Kidney (tissue), 14 donors: ENCODE measurements around the gene ITCH. TPM values are rescaled to one million over a fixed set of nuclear protein-coding genes. Genes with fewer than 3 reads are reported as not detected.

Experiments used
- DNase-seq, 5 donors: peaks; one replicate each; pipeline ENCODE4 v3.0.0-alpha.2; 2013 to 2020
- FAIRE-seq: peaks from 2 replicates; lab custom pipeline; 2012; peaks lifted over from hg19 to GRCh38; lab: Jason Lieb, UNC
- H3K27ac ChIP-seq, 2 donors: one replicate each; pipeline ENCODE4 v1.7.0; 2013; ENCODE audit warnings: low read depth in 2 of 2, low read length in 2 of 2, inconsistent platforms in 1 of 2
- H3K27me3 ChIP-seq: one replicate; pipeline ENCODE4 v1.7.1; 2013; ENCODE audit warnings: low read length, inconsistent platforms; ENCODE audit not compliant: control insufficient read depth, insufficient read depth
- H3K36me3 ChIP-seq, 3 donors: one replicate each; pipeline versions ENCODE4 v1.7.0 to v1.7.1; 2013; ENCODE audit warnings: low read length in 3 of 3, control low read depth in 1 of 3, inconsistent platforms in 1 of 3; ENCODE audit not compliant: insufficient read depth in 3 of 3, control insufficient read depth in 2 of 3
- H3K4me1 ChIP-seq, 3 donors: one replicate each; pipeline versions ENCODE4 v1.7.0 to v1.7.1; 2013; ENCODE audit warnings: low read length in 3 of 3, inconsistent platforms in 1 of 3, low read depth in 1 of 3; ENCODE audit not compliant: control insufficient read depth in 2 of 3, insufficient read depth in 2 of 3
- H3K4me3 ChIP-seq, 3 donors: one replicate each; pipeline versions ENCODE4 v1.7.0 to v1.8.1; 2013; ENCODE audit warnings: low read length in 3 of 3, control low read depth in 1 of 3, inconsistent platforms in 1 of 3
- H3K9ac ChIP-seq, 3 donors: one replicate each; pipeline versions ENCODE4 v1.7.0 to v1.7.1; 2013; ENCODE audit warnings: low read length in 3 of 3, control low read depth in 1 of 3, inconsistent platforms in 1 of 3
- H3K9me3 ChIP-seq, 3 donors: one replicate each; pipeline versions ENCODE4 v1.7.0 to v1.7.1; 2013; ENCODE audit warnings: low read length in 3 of 3, control low read depth in 1 of 3, inconsistent platforms in 1 of 3; ENCODE audit not compliant: control insufficient read depth in 2 of 3, insufficient read depth in 1 of 3
- CTCF ChIP-seq: IDR thresholded peaks from 3 replicates; pipeline ENCODE4 v1.5.1; 2012; ENCODE audit warnings: mild to moderate bottlenecking, moderate library complexity, borderline replicate concordance; ENCODE audit not compliant: insufficient read depth; ENCODE audit errors: extremely low read depth
- intact Hi-C: fragments of 100-400 bp; cut with DNase I; formaldehyde crosslinking; loops from one replicate; pipeline ENCODE4 v1.11.1; 2022
- polyA plus RNA-seq: library from polyadenylated mRNA; stranded (reverse); fragments of 350-450 nt; fragmentation: Illumina TruSeq; extraction: RNeasy Lipid Tissue Mini Kit (QIAGEN cat#74804); gene quantifications from one replicate; pipeline ENCODE4 v1.2.3, GENCODE V29; 2014; ENCODE audit warnings: low read depth, low replicate concordance; ENCODE audit not compliant: insufficient read depth
- total RNA-seq: library from RNA; stranded (reverse); fragmentation: NEBNext Ultra II Directional; extraction: Animal tissue kit (Norgen Biotek cat#: 25700); gene quantifications from one replicate; pipeline ENCODE4 v1.2.1, GENCODE V29; 2021
- donor health status: control.
- donor health status: control.
- donor health status: control.
- donor health status: control.
- donor health status: control.
- donor health status: DM: yes; HTN: yes; CAD: no.
- donor health status: Normal renal cell carcinoma (clear cell type).

Gene ITCH
- total and polyA plus RNA-seq, 2 donors from 2014 or later = 10.1 to 63.1 TPM

- H3K4me3 ChIP-seq = peak within 1 kb of the TSS; percentile 75 to 90 (median 86)
- DNase-seq (peak; percentile 90 to 98 (median 94)), FAIRE-seq (no peak)
- H3K36me3 ChIP-seq = no peaks in the 10 kb centered on the region
- intact Hi-C loops = no loop called here
- H3K27ac ChIP-seq = peak within 1 kb of the TSS; percentile 86 to 89
- no peaks in the 10 kb centered on the region for H3K9me3 ChIP-seq
- no peaks in the 10 kb centered on the region for H3K27me3 ChIP-seq
- H3K4me1 ChIP-seq = peaks cover 0 to 5% (median 0%) of the 10 kb centered on the region in 3 donors
- peak within 1 kb of the TSS; percentile 77 to 99 (median 97) for H3K9ac ChIP-seq
- TF ChIP-seq CTCF = no peak
These were observed 195.5 kb downstream of the ITCH start, which contains the start of gene MAP1LC3A for GRCh38 chr20:34558320-34559218. Gene MAP1LC3A, plus strand, starts transcription at chr20:34558718. Its CDS starts 151 bp downstream, at chr20:34558869.

- H3K27me3 ChIP-seq = no peaks in the 10 kb centered on the region
- FAIRE-seq = no peak
- H3K36me3 ChIP-seq = no peaks in the 10 kb centered on the region
- H3K4me1 ChIP-seq = peaks cover 0 to 5% (median 0%) of the 10 kb centered on the region in 3 donors
- TF ChIP-seq CTCF = no peak
- DNase-seq = peak in 4 of 5 donors; percentile 21 to 84 (median 62)
- no peak overlapping the region for H3K4me3 ChIP-seq
- H3K9me3 ChIP-seq = no peaks in the 10 kb centered on the region
- peak overlapping the region in 1 of 3 donors; percentile 3 for H3K9ac ChIP-seq
- H3K27ac ChIP-seq = peak overlapping the region in 1 of 2 donors; percentile 86
- intact Hi-C loops = no loop called here
These were observed 196.5 kb downstream of the ITCH start for GRCh38 chr20:34559311-34560140.

GRCh38 chr20:34560141-34560523 is 197.1 kb downstream of the ITCH start:
- Histone ChIP-seq H3K9me3 (no peaks in the 10 kb centered on the region), H3K36me3 (no peaks in the 10 kb centered on the region), H3K4me1 (peaks cover 0 to 5% (median 0%) of the 10 kb centered on the region in 3 donors), H3K9ac (no peak overlapping the region), H3K27me3 (no peaks in the 10 kb centered on the region), H3K27ac (no peak overlapping the region), H3K4me3 (no peak overlapping the region)
- FAIRE-seq (no peak), DNase-seq (no peak)
- TF ChIP-seq CTCF = no peak
- intact Hi-C loops = no loop called here
